Measurements from ENCODE around the gene TENT5A.

TENT5A gene

GRCh38 chr6:81752921-81753710, 635 bp upstream of the TENT5A start:
- H3K9ac ChIP-seq (ENCODE audit: low read length), result peak overlapping the region; percentile 70
- peak overlapping the region; percentile 64 for H3K4me2 ChIP-seq (ENCODE audit: low read depth, low read length)
- H3K4me1 ChIP-seq (ENCODE audit: low read length), result no peaks in the 10 kb centered on the region
- H3K9me3 ChIP-seq (replicated peaks; ENCODE audit: insufficient read depth, low read length), result no peaks in the 10 kb centered on the region
- H3K27ac ChIP-seq (ENCODE audit: low read length), result peak overlapping the region; percentile 87; the same call in 1 of the 2 replicates
- H3K79me2 ChIP-seq (ENCODE audit: low read length), result no peaks in the 10 kb centered on the region
- H3K4me3 ChIP-seq (ENCODE audit: low read length), result peak overlapping the region; percentile 92
- TF ChIP-seq EZH2phosphoT487 (IDR thresholded peaks at IDR 0.05; ENCODE audit: low read length) (no peak), EZH2 (optimal IDR thresholded peaks at IDR 0.05; ENCODE audit: low read depth, low read length) (no peak)
- TF ChIP-seq, protein P1, sequence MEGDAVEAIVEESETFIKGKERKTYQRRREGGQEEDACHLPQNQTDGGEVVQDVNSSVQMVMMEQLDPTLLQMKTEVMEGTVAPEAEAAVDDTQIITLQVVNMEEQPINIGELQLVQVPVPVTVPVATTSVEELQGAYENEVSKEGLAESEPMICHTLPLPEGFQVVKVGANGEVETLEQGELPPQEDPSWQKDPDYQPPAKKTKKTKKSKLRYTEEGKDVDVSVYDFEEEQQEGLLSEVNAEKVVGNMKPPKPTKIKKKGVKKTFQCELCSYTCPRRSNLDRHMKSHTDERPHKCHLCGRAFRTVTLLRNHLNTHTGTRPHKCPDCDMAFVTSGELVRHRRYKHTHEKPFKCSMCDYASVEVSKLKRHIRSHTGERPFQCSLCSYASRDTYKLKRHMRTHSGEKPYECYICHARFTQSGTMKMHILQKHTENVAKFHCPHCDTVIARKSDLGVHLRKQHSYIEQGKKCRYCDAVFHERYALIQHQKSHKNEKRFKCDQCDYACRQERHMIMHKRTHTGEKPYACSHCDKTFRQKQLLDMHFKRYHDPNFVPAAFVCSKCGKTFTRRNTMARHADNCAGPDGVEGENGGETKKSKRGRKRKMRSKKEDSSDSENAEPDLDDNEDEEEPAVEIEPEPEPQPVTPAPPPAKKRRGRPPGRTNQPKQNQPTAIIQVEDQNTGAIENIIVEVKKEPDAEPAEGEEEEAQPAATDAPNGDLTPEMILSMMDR (IDR thresholded peaks at IDR 0.05; ENCODE audit: low read length), result no peak
- peaks cover 19% of the 10 kb centered on the region for H3F3A ChIP-seq (ENCODE audit: insufficient read depth, low read length)
- no peaks in the 10 kb centered on the region for H3K9me2 ChIP-seq (replicated peaks; ENCODE audit: insufficient read depth, low read length)
- H4K20me1 ChIP-seq (ENCODE audit: insufficient read depth, low read length), result no peaks in the 10 kb centered on the region
- DNase-seq, result peak; percentile 71
- H3K27me3 ChIP-seq (replicated peaks; ENCODE audit: insufficient read depth, low read length), result no peaks in the 10 kb centered on the region
- peak overlapping the region; percentile 73 for H2AFZ ChIP-seq (ENCODE audit: low read length)
- H3K36me3 ChIP-seq (replicated peaks; ENCODE audit: insufficient read depth, low read length), result no peaks in the 10 kb centered on the region

DNA sequence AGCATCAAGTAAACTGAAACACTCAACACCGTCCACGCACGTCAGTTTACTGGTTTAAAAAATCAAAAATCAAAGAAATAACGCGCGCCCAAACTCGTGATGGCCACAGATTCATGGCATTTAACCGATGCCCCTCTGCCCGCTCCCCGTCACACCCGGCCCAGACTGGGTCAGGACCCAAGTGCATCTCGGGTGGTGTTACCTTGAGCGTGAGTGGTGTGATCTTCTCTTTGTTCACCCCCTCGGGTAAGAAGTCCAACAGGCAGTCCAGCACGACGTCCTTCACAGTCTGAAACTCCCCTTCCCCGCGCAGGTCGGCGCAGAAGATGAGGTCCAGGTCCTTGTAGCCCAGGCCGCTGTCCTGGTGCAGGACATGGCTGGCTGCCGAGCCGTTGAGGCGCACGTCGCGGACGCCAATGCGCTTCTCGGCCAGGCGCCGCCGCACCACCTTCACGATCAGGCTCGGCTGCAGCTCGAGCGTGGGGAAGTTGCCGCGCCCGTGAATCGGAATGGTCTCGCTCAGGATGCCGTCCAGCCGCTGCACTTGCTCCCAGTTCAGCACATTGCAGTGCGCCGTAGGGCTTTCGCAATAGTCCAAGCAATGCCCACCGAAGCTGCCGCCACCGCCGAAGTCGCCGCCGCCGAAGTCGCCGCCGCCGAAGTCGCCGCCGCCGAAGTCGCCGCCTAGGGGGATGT, 945 bp downstream of the TENT5A start:
- Histone ChIP-seq H3K79me2 (ENCODE audit: low read length) (no peaks in the 10 kb centered on the region), H3K27me3 (replicated peaks; ENCODE audit: insufficient read depth, low read length) (no peaks in the 10 kb centered on the region), H3K9me3 (replicated peaks; ENCODE audit: insufficient read depth, low read length) (no peaks in the 10 kb centered on the region), H3K9ac (ENCODE audit: low read length) (peak overlapping the region; percentile 70), H3K4me2 (ENCODE audit: low read depth, low read length) (peak overlapping the region; percentile 64), H3K27ac (ENCODE audit: low read length) (peak overlapping the region; percentile 87; the same call in 1 of the 2 replicates), H3K4me3 (ENCODE audit: low read length) (peak overlapping the region; percentile 92), H2AFZ (ENCODE audit: low read length) (peak overlapping the region; percentile 73), H3K36me3 (replicated peaks; ENCODE audit: insufficient read depth, low read length) (no peaks in the 10 kb centered on the region), H3K9me2 (replicated peaks; ENCODE audit: insufficient read depth, low read length) (no peaks in the 10 kb centered on the region), H3F3A (ENCODE audit: insufficient read depth, low read length) (peaks cover 19% of the 10 kb centered on the region), H4K20me1 (ENCODE audit: insufficient read depth, low read length) (no peaks in the 10 kb centered on the region), H3K4me1 (ENCODE audit: low read length) (no peaks in the 10 kb centered on the region)
- TF ChIP-seq, protein P1 (IDR thresholded peaks at IDR 0.05; ENCODE audit: low read length), result no peak
- TF ChIP-seq EZH2phosphoT487 (IDR thresholded peaks at IDR 0.05; ENCODE audit: low read length), result no peak
- no peak for TF ChIP-seq EZH2 (optimal IDR thresholded peaks at IDR 0.05; ENCODE audit: low read depth, low read length)
- DNase-seq, result no peak

DNA sequence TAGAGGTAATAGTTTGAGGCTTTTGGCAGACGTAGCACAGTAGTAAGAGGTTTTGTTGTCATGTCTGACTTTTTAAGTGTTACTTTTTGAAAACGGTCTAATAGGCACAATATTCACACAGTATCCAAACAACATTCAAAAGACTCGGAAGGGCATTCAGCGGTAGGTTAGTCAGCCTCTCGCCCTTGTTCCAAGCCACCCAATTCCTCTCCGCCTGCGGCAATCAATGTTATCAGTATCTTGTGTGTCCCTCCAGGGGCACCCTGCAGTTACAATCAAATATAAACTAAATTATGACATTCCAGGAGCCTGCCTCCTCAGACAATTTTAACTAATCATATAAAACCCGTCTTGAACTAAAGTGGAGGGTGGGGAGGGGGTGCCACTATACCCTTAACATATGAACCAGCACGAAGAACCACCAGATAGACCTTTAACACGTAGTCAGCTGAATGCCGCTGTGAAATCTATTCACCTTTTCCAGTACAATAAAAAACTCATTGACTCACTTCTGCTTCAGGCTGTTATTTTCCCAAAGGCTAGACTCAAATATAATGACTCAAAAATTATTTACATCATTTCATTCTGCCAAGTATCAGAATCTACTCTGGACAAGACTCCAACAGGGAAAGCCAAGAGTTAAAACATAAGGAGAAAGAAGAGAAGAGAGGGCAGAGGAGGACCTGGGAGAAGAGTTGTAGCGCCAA, 1.6 kb downstream of the TENT5A start:
- Histone ChIP-seq H3K79me2 (ENCODE audit: low read length) (no peaks in the 10 kb centered on the region), H3K4me3 (ENCODE audit: low read length) (peak overlapping the region; percentile 92), H3K36me3 (replicated peaks; ENCODE audit: insufficient read depth, low read length) (no peaks in the 10 kb centered on the region), H3K9me2 (replicated peaks; ENCODE audit: insufficient read depth, low read length) (no peaks in the 10 kb centered on the region), H3K27me3 (replicated peaks; ENCODE audit: insufficient read depth, low read length) (no peaks in the 10 kb centered on the region), H3K4me2 (ENCODE audit: low read depth, low read length) (peak overlapping the region; percentile 64; the same call in 1 of the 2 replicates), H3K9ac (ENCODE audit: low read length) (no peak overlapping the region), H3K27ac (ENCODE audit: low read length) (no peak overlapping the region), H3K9me3 (replicated peaks; ENCODE audit: insufficient read depth, low read length) (no peaks in the 10 kb centered on the region), H3K4me1 (ENCODE audit: low read length) (no peaks in the 10 kb centered on the region), H3F3A (ENCODE audit: insufficient read depth, low read length) (peaks cover 19% of the 10 kb centered on the region), H2AFZ (ENCODE audit: low read length) (no peak overlapping the region), H4K20me1 (ENCODE audit: insufficient read depth, low read length) (no peaks in the 10 kb centered on the region)
- TF ChIP-seq EZH2 (optimal IDR thresholded peaks at IDR 0.05; ENCODE audit: low read depth, low read length), result no peak
- TF ChIP-seq, protein P1 (IDR thresholded peaks at IDR 0.05; ENCODE audit: low read length), result no peak
- no peak for TF ChIP-seq EZH2phosphoT487 (IDR thresholded peaks at IDR 0.05; ENCODE audit: low read length)
- DNase-seq, result no peak
